ENCODE data around the gene VPS35L.

VPS35L gene

GRCh38 chr16:19681637-19682036, 126.1 kb downstream of the VPS35L start:
- no peak for TF ChIP-seq CTCF (IDR thresholded peaks at IDR 0.05; ENCODE audit: borderline replicate concordance, control extremely low read depth, extremely low read depth, insufficient read depth, missing control alignments)
- DNase-seq (ENCODE audit: low spot score): no peak
- in situ Hi-C loops (cut with MboI; ENCODE audit: low sequenced_read_pairs, unreplicated experiment): no loop called here

- no peak for TF ChIP-seq CTCF (IDR thresholded peaks at IDR 0.05; ENCODE audit: borderline replicate concordance, control extremely low read depth, extremely low read depth, insufficient read depth, missing control alignments)
- in situ Hi-C loops (cut with MboI; ENCODE audit: low sequenced_read_pairs, unreplicated experiment): no loop called here
- no peak for DNase-seq (ENCODE audit: low spot score)
These were observed 128.1 kb downstream of the VPS35L start for GRCh38 chr16:19683453-19684236.

GRCh38 chr16:19685176-19685575, 129.7 kb downstream of the VPS35L start:
- DNase-seq (ENCODE audit: low spot score): no peak
- no peak for TF ChIP-seq CTCF (IDR thresholded peaks at IDR 0.05; ENCODE audit: borderline replicate concordance, control extremely low read depth, extremely low read depth, insufficient read depth, missing control alignments)
- in situ Hi-C loops (cut with MboI; ENCODE audit: low sequenced_read_pairs, unreplicated experiment): no loop called here

GRCh38 chr16:19687279-19687678, 131.8 kb downstream of the VPS35L start:
- no peak for TF ChIP-seq CTCF (IDR thresholded peaks at IDR 0.05; ENCODE audit: borderline replicate concordance, control extremely low read depth, extremely low read depth, insufficient read depth, missing control alignments)
- in situ Hi-C loops (cut with MboI; ENCODE audit: low sequenced_read_pairs, unreplicated experiment): no loop called here
- DNase-seq (ENCODE audit: low spot score): no peak

- no peak for DNase-seq (ENCODE audit: low spot score)
- in situ Hi-C loops (cut with MboI; ENCODE audit: low sequenced_read_pairs, unreplicated experiment): no loop called here
- TF ChIP-seq CTCF (IDR thresholded peaks at IDR 0.05; ENCODE audit: borderline replicate concordance, control extremely low read depth, extremely low read depth, insufficient read depth, missing control alignments): no peak
These were observed 133.0 kb downstream of the VPS35L start for GRCh38 chr16:19688396-19689024.

- in situ Hi-C loops (cut with MboI; ENCODE audit: low sequenced_read_pairs, unreplicated experiment): no loop called here
- no peak for DNase-seq (ENCODE audit: low spot score)
- no peak for TF ChIP-seq CTCF (IDR thresholded peaks at IDR 0.05; ENCODE audit: borderline replicate concordance, control extremely low read depth, extremely low read depth, insufficient read depth, missing control alignments)
These were observed 133.8 kb downstream of the VPS35L start for GRCh38 chr16:19689342-19689741.
